ENCODE measurements around the gene TUBB1.

TUBB1 gene

GRCh38 chr20:59025511-59025910 lies 6.3 kb downstream of the TUBB1 start:
- ATAC-seq (ENCODE audit: insufficient read depth, low read depth) (no peak), DNase-seq (no peak)
- H3K4me3 ChIP-seq (ENCODE audit: low read depth in 1 of 2, low read length in 2 of 2), result no peak overlapping the region
- H3K36me3 ChIP-seq (ENCODE audit: insufficient read depth, low read length), result peaks cover 83% of the 10 kb centered on the region
- TF ChIP-seq EZH2 (IDR thresholded peaks at IDR 0.05; ENCODE audit: borderline replicate concordance, low read depth, low read length, severe bottlenecking), result no peak
- H3K4me1 ChIP-seq (ENCODE audit: insufficient read depth, low read length), result peaks cover 38% of the 10 kb centered on the region
- H3K4me2 ChIP-seq (ENCODE audit: insufficient read depth, low read length), result no peak overlapping the region
- no peaks in the 10 kb centered on the region for H3K27me3 ChIP-seq (ENCODE audit: insufficient read depth, low read length, poor library complexity)
- no peak overlapping the region for H2AFZ ChIP-seq (ENCODE audit: low read depth, low read length)
- peaks cover 55% of the 10 kb centered on the region for H4K20me1 ChIP-seq (ENCODE audit: insufficient read depth, low read length)
- H3K9me3 ChIP-seq (ENCODE audit: insufficient read depth, low read length, severe bottlenecking), result no peaks in the 10 kb centered on the region
- no peak overlapping the region for H3K27ac ChIP-seq (ENCODE audit: low read length)
- H3K79me2 ChIP-seq (ENCODE audit: insufficient read depth, low read length), result peaks cover 68% of the 10 kb centered on the region
- H3K9ac ChIP-seq (ENCODE audit: low read depth, low read length), result no peak overlapping the region

GRCh38 chr20:59026904-59027740 lies 7.9 kb downstream of the TUBB1 start:
- no peak overlapping the region for H3K27ac ChIP-seq (ENCODE audit: low read length)
- no peaks in the 10 kb centered on the region for H3K27me3 ChIP-seq (ENCODE audit: insufficient read depth, low read length, poor library complexity)
- DNase-seq, result no peak

DNA sequence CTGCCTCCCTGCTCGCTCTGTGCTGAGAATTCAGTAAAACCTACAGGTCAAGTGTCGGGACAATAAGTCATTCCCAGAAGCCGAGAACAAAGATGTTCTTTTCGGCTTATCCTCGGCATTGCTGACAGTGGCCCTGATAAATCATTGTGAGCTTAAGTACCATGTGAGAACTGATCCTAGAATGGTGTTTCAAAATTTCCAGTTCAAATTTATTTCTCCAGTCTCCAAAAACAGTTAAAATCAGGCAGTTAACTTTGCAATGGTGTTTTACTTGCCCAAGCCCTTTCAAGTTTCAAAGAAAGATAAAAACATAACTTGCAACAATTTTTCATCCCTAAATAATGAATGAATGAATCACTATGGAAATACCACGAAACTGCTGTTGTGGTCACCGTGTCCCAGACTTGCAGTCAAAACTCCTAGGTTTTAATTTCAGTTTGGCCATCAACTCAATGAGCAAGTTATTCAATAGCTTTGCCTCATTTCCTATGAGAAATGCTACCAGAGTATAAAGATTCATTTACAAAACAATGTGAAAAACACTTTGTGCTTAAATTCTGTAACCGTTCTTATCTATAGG lies 8.6 kb downstream of the TUBB1 start:
- no peaks in the 10 kb centered on the region for H3K9me3 ChIP-seq (ENCODE audit: insufficient read depth, low read length, severe bottlenecking)
- H3K27ac ChIP-seq (ENCODE audit: low read length), result no peak overlapping the region
- H3K27me3 ChIP-seq (ENCODE audit: insufficient read depth, low read length, poor library complexity), result no peaks in the 10 kb centered on the region
- ATAC-seq (ENCODE audit: insufficient read depth, low read depth) (no peak), DNase-seq (no peak)
- no peak overlapping the region for H3K9ac ChIP-seq (ENCODE audit: low read depth, low read length)
- peak overlapping the region; percentile 88; the same call in 1 of the 2 replicates for H3K4me2 ChIP-seq (ENCODE audit: insufficient read depth, low read length)
- H3K4me1 ChIP-seq (ENCODE audit: insufficient read depth, low read length), result peaks cover 51% of the 10 kb centered on the region
- H2AFZ ChIP-seq (ENCODE audit: low read depth, low read length), result no peak overlapping the region
- peaks cover 85% of the 10 kb centered on the region for H3K36me3 ChIP-seq (ENCODE audit: insufficient read depth, low read length)
- TF ChIP-seq, protein P1, sequence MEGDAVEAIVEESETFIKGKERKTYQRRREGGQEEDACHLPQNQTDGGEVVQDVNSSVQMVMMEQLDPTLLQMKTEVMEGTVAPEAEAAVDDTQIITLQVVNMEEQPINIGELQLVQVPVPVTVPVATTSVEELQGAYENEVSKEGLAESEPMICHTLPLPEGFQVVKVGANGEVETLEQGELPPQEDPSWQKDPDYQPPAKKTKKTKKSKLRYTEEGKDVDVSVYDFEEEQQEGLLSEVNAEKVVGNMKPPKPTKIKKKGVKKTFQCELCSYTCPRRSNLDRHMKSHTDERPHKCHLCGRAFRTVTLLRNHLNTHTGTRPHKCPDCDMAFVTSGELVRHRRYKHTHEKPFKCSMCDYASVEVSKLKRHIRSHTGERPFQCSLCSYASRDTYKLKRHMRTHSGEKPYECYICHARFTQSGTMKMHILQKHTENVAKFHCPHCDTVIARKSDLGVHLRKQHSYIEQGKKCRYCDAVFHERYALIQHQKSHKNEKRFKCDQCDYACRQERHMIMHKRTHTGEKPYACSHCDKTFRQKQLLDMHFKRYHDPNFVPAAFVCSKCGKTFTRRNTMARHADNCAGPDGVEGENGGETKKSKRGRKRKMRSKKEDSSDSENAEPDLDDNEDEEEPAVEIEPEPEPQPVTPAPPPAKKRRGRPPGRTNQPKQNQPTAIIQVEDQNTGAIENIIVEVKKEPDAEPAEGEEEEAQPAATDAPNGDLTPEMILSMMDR (IDR thresholded peaks at IDR 0.05; ENCODE audit: borderline replicate concordance, extremely low read depth, low read length, poor library complexity, severe bottlenecking), result no peak
- TF ChIP-seq EZH2 (IDR thresholded peaks at IDR 0.05; ENCODE audit: borderline replicate concordance, low read depth, low read length, severe bottlenecking), result no peak
- H3K4me3 ChIP-seq (ENCODE audit: low read depth in 1 of 2, low read length in 2 of 2), result peak overlapping the region in 1 of 2 experiments; percentile 6; a peak in 1 of 4 replicates
- H3K79me2 ChIP-seq (ENCODE audit: insufficient read depth, low read length), result peaks cover 88% of the 10 kb centered on the region
- H4K20me1 ChIP-seq (ENCODE audit: insufficient read depth, low read length), result peaks cover 60% of the 10 kb centered on the region

More at GRCh38 chr20:59026904-59027740, 7.9 kb downstream of the TUBB1 start:
- H3K4me2 ChIP-seq (ENCODE audit: insufficient read depth, low read length), result peak overlapping the region; percentile 88; the same call in 1 of the 2 replicates
- peaks cover 61% of the 10 kb centered on the region for H4K20me1 ChIP-seq (ENCODE audit: insufficient read depth, low read length)
- ATAC-seq (ENCODE audit: insufficient read depth, low read depth), result no peak
- no peak overlapping the region for H2AFZ ChIP-seq (ENCODE audit: low read depth, low read length)
- peak overlapping the region in 1 of 2 experiments; percentile 6; a peak in 1 of 4 replicates for H3K4me3 ChIP-seq (ENCODE audit: low read depth in 1 of 2, low read length in 2 of 2)
- H3K4me1 ChIP-seq (ENCODE audit: insufficient read depth, low read length), result peaks cover 48% of the 10 kb centered on the region
- no peak overlapping the region for H3K9ac ChIP-seq (ENCODE audit: low read depth, low read length)
- TF ChIP-seq EZH2 (IDR thresholded peaks at IDR 0.05; ENCODE audit: borderline replicate concordance, low read depth, low read length, severe bottlenecking), result no peak
- TF ChIP-seq, protein P1 (IDR thresholded peaks at IDR 0.05; ENCODE audit: borderline replicate concordance, extremely low read depth, low read length, poor library complexity, severe bottlenecking), result no peak
- H3K79me2 ChIP-seq (ENCODE audit: insufficient read depth, low read length), result peaks cover 84% of the 10 kb centered on the region
- peaks cover 91% of the 10 kb centered on the region for H3K36me3 ChIP-seq (ENCODE audit: insufficient read depth, low read length)
- no peaks in the 10 kb centered on the region for H3K9me3 ChIP-seq (ENCODE audit: insufficient read depth, low read length, severe bottlenecking)

GRCh38 chr20:59028812-59029211 lies 9.6 kb downstream of the TUBB1 start:
- H3K9me3 ChIP-seq (ENCODE audit: insufficient read depth, low read length, severe bottlenecking), result no peaks in the 10 kb centered on the region
- H3K9ac ChIP-seq (ENCODE audit: low read depth, low read length), result peak overlapping the region; percentile 26
- H3K4me1 ChIP-seq (ENCODE audit: insufficient read depth, low read length), result peaks cover 61% of the 10 kb centered on the region
- DNase-seq (no peak), ATAC-seq (ENCODE audit: insufficient read depth, low read depth) (no peak)
- no peak overlapping the region for H2AFZ ChIP-seq (ENCODE audit: low read depth, low read length)
- peaks cover 79% of the 10 kb centered on the region for H3K36me3 ChIP-seq (ENCODE audit: insufficient read depth, low read length)
- peak overlapping the region in 1 of 2 experiments; percentile 39; a peak in 1 of 4 replicates for H3K4me3 ChIP-seq (ENCODE audit: low read depth in 1 of 2, low read length in 2 of 2)
- TF ChIP-seq, protein P1 (IDR thresholded peaks at IDR 0.05; ENCODE audit: borderline replicate concordance, extremely low read depth, low read length, poor library complexity, severe bottlenecking), result no peak
- no peak for TF ChIP-seq EZH2 (IDR thresholded peaks at IDR 0.05; ENCODE audit: borderline replicate concordance, low read depth, low read length, severe bottlenecking)
- H3K27me3 ChIP-seq (ENCODE audit: insufficient read depth, low read length, poor library complexity), result no peaks in the 10 kb centered on the region
- H3K4me2 ChIP-seq (ENCODE audit: insufficient read depth, low read length), result peak overlapping the region; percentile 88
- H4K20me1 ChIP-seq (ENCODE audit: insufficient read depth, low read length), result peaks cover 52% of the 10 kb centered on the region
- no peak overlapping the region for H3K27ac ChIP-seq (ENCODE audit: low read length)
- H3K79me2 ChIP-seq (ENCODE audit: insufficient read depth, low read length), result peaks cover 88% of the 10 kb centered on the region

Measured in DND-41 (cell line).